Right cardiac atrium (tissue), 5 donors: ENCODE results near the gene ZNF273. TPM values are rescaled to one million over a fixed set of nuclear protein-coding genes. Genes with fewer than 3 reads are reported as not detected.
"Not testable (repeated sequence)": the region's sequence is repeated elsewhere in the genome, so short reads cannot be mapped to it uniquely, and the experiment has no call there.

Source experiments
- ATAC-seq, 2 donors: fragments of 200-7000 bp; cut with Tn5 transposase; one replicate each; pipeline versions ENCODE4 v1.8.0 to v1.9.1; 2020; ENCODE audit warnings: moderate library complexity in 2 of 2, mild to moderate bottlenecking in 1 of 2
- DNase-seq, 3 donors: peaks; one replicate each; pipeline ENCODE4 v3.0.0-alpha.2; 2020
- H3K27ac ChIP-seq: one replicate; pipeline ENCODE4 v1.5.1; 2013; ENCODE audit warnings: mild to moderate bottlenecking, low read length, control low read depth, moderate library complexity
- H3K27me3 ChIP-seq: one replicate; pipeline ENCODE4 v1.6.1; 2013; ENCODE audit not compliant: control insufficient read depth, insufficient read depth
- H3K4me1 ChIP-seq: one replicate; pipeline ENCODE4 v1.6.1; 2013; ENCODE audit warnings: low read length; ENCODE audit not compliant: control insufficient read depth, insufficient read depth
- H3K4me3 ChIP-seq: one replicate; pipeline ENCODE4 v1.5.1; 2013; ENCODE audit warnings: low read length, control low read depth
- H3K9me3 ChIP-seq: one replicate; pipeline ENCODE4 v1.6.1; 2013; ENCODE audit warnings: low read length; ENCODE audit not compliant: control insufficient read depth
- WGBS: extraction: QIAGEN DNeasy Blood & Tissue Kit; methylation state at CpG from one replicate; pipeline ENCODE4 v1.1.7; 2013; 5-methylcytosine and 5-hydroxymethylcytosine counted together
- intact Hi-C, 4 donors: fragments of 100-400 bp; cut with DNase I; formaldehyde crosslinking; loops; one replicate each; pipeline versions ENCODE4 v1.11.0 to v1.14.0; 2022 to 2023
- polyA plus RNA-seq: library from polyadenylated mRNA; stranded (reverse); fragments of 200-250 nt; gene quantifications from one replicate; pipeline ENCODE4 v1.2.3, GENCODE V29; 2013
- total RNA-seq, 4 donors: library from RNA; stranded (reverse); fragmentation: NEBNext Ultra II Directional; extraction: Animal tissue kit (Norgen Biotek cat#: 25700); gene quantifications; one replicate each; pipeline ENCODE4 v1.2.1, GENCODE V29; 2021
- donor health status: healthy with polysubstance abuse.
- donor health status: DM: no; HTN: yes; CAD: no.
- donor health status: DM: no; HTN: no; CAD: no.
- donor health status: DM: no; HTN: yes; CAD: no; lungs with severe emphysema.
- donor health status: DM: yes; HTN: yes; CAD: no.

ZNF273 gene
- total and polyA plus RNA-seq, 5 donors = 2.6 to 3.9 (median 3.1) TPM

DNA sequence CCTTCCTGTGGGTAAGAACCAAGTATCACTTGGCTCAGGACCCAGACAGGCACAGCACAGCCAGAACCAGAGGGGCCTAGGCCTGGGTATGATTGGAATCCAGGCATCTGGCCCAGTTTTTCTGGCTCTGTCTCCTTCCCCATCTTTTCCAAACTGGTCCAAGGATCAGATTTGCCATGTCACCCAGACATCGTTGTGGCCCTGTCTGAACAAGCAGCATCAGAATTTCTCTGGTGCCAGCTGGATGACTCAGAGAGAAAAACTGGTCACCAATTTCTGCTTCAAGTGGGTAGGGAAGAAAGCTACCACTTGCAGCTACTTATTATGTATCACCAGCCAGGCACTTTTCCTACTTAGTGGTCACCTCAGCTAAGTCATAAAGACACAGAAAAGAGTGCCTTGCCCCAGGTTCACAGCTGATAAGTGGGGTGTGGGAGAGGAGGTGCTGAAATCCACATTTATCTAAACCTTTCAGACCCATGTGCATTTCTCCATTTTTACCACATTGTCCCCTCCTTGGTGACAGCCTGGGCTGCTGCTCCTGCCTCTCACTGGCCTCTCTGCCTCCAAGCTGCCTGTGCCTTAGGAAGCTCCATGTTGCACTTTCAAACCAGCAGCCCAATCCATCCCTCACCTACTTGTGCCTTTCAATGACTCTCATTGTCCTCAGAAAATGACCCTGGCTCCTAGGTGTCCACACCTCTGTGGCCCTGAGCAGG lies 11.6 kb upstream of the ZNF273 start:
- H3K27ac ChIP-seq, ATAC-seq, H3K4me1 ChIP-seq, DNase-seq, H3K27me3 ChIP-seq, H3K4me3 ChIP-seq, H3K9me3 ChIP-seq, intact Hi-C loops: not testable (repeated sequence)
- WGBS = 29% methylated on average over 1 of the region's 1 CpG

DNA sequence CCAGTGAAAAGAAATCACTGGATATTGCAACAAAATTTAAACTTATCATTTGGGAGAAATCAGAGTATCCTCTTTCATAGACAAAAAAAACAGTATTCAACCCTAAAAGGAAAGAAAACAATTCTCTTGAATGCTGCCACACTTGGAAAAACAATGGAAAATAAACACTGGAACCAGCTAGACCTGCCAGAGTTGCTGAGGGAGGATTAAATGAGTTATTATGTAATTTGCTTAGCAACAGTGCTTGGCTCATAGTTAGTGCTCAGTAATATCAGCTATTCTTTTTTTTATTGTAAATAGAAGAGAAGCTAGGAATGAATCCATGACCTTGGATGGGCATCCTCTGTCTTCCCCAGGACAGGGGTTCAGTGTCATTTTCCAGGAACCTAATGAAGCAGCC lies 11.0 kb upstream of the ZNF273 start:
- H3K4me1 ChIP-seq = peaks cover 4% of the 10 kb centered on the region
- H3K9me3 ChIP-seq = no peaks in the 10 kb centered on the region
- DNase-seq (no peak), ATAC-seq (no peak)
- no peaks in the 10 kb centered on the region for H3K27me3 ChIP-seq
- H3K27ac ChIP-seq = no peak overlapping the region
- intact Hi-C loops = no loop called here
- no peak overlapping the region for H3K4me3 ChIP-seq

DNA sequence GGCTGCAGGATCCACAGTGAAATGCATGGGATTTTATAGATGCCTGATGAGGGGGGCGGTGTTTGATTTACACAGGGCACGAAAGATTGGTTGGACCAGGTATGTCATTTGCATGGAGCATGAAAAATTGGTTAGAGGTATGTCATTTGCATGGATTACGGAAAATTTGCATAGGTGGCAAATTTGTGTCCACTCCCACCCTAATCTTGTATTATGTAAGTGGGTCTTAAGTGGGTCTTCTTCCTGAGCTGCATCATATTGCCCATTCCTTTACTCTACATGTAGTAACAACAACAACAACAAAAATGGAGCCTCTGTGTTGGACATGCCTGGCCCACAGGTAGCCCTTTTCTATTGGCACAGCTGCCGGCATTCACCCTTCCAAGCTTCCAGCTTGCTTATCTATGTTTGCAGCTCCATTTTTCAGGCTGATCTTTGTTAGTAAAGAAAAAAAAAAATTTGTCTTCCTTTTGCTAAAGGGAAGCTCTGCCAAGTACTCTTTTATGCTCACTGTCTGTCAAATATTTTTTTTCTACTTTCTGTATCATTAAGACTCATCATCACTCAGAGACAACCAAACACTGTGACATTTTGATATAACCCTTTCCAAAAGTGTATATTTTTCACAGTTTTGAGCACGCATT lies 10.3 kb upstream of the ZNF273 start:
- H3K27ac ChIP-seq = no peak overlapping the region
- peaks cover 4% of the 10 kb centered on the region for H3K4me1 ChIP-seq
- no peak overlapping the region for H3K4me3 ChIP-seq
- no peaks in the 10 kb centered on the region for H3K27me3 ChIP-seq
- H3K9me3 ChIP-seq = no peaks in the 10 kb centered on the region
- WGBS = 86% methylated on average over 5 of the region's 5 CpGs
- intact Hi-C loops = no loop called here
- no peak for ATAC-seq
- no peak for DNase-seq

DNA sequence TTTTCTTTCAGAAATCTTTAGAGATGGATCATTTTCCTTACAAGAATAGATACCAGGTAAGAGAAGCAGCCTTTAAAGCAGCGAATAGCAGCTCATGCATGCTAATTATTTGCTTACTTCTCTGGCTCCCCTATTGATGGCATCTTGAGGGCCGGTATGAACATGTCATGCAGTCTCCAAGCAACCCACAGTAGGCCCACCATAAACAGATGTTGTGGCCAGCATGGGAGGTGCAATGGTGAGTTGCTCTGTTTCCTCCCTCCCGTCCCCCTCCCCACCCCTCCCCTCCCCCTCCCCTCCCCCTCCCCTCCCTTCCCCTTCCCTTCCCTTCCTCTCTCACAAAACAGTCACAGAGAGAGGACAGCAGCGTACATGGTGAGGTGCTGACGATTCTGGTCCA lies 9.7 kb upstream of the ZNF273 start:
- ATAC-seq (no peak), DNase-seq (no peak)
- 60% methylated on average over 5 of the region's 5 CpGs for WGBS
- H3K4me1 ChIP-seq = peaks cover 4% of the 10 kb centered on the region
- no peak overlapping the region for H3K4me3 ChIP-seq
- intact Hi-C loops = no loop called here
- H3K27ac ChIP-seq = no peak overlapping the region
- H3K27me3 ChIP-seq = no peaks in the 10 kb centered on the region
- no peaks in the 10 kb centered on the region for H3K9me3 ChIP-seq

DNA sequence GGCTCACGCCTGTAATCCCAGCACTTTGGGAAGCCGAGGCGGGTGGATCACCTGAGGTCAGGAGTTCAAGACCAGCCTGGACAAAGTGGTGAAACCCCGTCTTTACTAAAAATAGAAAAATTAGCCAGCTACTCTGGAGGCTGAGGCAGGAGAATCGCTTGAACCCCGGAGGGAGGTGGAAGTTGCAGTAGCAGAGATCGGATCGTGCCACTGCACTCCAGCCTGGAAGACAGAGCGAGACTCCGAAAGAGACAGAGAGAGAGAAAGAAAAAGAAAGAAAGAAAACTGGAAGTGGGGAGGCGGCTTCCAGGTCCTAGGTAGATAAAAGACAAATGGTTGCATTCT lies 640 bp upstream of the ZNF273 start:
- 58% methylated on average over 11 of the region's 11 CpGs for WGBS
- intact Hi-C loops, H3K27ac ChIP-seq, H3K27me3 ChIP-seq, DNase-seq, H3K4me1 ChIP-seq, H3K9me3 ChIP-seq, ATAC-seq: not testable (repeated sequence)
- H3K4me3 ChIP-seq = peak overlapping the region; percentile 93

DNA sequence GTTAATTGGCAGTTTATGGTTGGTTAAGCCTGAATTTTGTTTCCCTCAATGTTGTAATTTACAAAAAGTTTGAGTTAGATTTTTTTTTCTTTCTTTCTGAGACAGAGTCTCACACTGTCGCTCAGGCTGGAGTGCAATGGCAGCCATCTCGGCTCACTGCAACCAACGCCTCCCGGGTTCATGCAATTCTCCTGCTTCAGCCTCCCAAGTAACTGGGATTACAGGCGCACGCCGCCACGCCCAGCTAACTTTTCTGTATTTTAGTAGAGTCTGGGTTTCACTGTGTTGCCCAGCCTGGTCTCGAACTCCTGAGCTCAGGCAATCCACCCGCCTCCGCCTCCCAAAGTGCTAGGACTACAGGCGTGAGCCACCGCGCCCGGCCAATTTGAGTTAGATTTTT lies 935 bp downstream of the ZNF273 start:
- 93% methylated on average over 15 of the region's 15 CpGs for WGBS
- H3K4me3 ChIP-seq = peak overlapping the region; percentile 93
- DNase-seq (no peak), ATAC-seq (no peak)
- H3K27ac ChIP-seq = no peak overlapping the region
- H3K27me3 ChIP-seq = no peaks in the 10 kb centered on the region
- H3K9me3 ChIP-seq = no peaks in the 10 kb centered on the region
- intact Hi-C loops = no loop called here
- H3K4me1 ChIP-seq = no peaks in the 10 kb centered on the region

DNA sequence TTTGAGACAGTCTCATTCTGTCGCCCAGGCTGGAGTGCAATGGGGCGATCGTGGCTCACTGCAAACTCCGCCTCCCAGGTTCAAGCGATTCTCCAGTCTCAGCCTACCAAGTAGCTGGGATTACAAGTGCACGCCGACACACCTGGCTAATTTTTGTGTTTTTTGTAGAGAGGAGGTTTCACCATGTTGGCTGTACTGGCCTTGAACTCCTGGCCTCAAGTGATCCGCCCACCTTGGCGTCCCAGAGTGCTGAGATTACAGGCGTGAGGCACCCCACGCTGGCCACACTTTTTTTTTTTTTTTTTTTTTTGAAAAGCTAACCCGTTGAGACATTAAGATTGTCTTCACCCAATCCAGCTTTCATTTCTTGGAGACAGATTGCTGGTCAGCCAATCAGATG lies 2.1 kb downstream of the ZNF273 start:
- DNase-seq (no peak), ATAC-seq (no peak)
- intact Hi-C loops = no loop called here
- WGBS = 83% methylated on average over 12 of the region's 12 CpGs
- Histone ChIP-seq H3K9me3 (no peaks in the 10 kb centered on the region), H3K27me3 (no peaks in the 10 kb centered on the region), H3K4me1 (no peaks in the 10 kb centered on the region), H3K27ac (no peak overlapping the region), H3K4me3 (no peak overlapping the region)

DNA sequence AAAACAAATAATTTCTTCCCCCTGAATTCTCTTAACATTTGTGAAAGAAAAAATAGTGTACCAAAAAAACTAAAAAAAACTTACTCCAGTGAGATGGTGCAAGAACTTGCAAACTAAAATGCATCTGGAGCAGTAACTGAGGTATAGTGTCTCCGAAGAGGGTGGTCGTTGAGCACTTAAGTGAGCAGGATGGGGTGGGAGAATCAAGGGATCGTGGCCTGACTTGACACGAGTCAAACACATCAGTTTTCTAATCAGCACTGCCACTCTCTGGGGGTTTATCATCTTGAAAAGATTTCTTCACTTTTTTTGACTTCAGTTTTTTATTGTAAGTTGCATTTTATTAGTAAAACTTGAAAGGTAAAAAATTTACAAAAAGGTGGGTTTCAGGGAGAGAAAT lies 2.5 kb downstream of the ZNF273 start:
- WGBS = 69% methylated on average over 4 of the region's 4 CpGs
- Histone ChIP-seq H3K27me3 (no peaks in the 10 kb centered on the region), H3K27ac (no peak overlapping the region), H3K4me3 (no peak overlapping the region), H3K4me1 (no peaks in the 10 kb centered on the region), H3K9me3 (no peaks in the 10 kb centered on the region)
- DNase-seq = no peak
- no peak for ATAC-seq
- intact Hi-C loops = no loop called here

DNA sequence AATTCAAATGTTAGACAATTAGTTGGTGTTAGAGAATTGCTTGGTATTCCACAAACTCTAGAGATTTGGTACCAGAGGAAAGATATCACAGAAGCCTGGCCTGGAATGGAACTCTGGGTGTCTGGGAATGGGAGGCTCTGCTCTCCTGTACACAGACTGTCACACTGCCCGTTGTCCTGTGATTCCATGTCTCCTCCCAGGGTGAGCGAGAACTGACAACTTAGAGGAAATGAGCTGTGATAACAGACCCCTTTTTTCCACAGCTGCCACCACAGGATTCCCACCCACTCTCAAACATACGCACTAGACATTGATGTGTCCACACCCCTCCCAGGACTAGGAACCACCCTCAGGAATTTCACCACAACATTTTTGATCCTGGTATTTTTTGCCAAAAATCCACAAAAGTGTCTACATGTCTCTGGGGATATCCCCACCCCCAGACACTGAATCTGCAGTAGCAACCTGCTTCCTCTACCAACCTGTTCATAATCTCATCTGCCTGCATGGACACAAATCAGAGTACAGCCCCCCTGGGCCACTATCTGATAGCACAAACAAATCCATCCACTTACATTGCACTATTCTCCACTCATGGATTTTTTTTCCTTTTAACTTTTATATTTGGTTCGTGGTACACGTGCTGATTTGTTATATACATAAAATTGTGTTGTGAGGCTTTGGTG lies 4.7 kb downstream of the ZNF273 start:
- H3K27ac ChIP-seq = no peak overlapping the region
- ATAC-seq = peak; percentile 46 to 89
- 28% methylated on average over 5 of the region's 5 CpGs for WGBS

DNA sequence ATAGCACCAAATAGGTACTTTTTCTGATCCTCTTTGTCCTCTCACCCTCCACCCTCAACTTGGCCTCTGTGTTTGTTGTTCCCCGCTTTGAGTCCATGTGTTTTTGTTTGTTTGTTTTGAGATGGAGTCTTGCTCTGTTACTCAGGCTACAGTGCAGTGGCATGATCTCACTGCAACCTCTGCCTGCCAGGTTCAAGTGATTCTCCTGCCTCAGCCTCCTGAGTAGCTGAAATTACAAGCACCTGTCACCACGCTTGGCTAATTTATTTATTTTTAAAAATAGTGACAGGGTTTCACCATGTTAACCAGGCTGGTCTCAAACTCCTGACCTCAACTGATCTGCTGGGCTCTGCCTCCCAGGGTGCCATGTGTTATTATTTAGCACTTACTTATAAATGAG lies 5.3 kb downstream of the ZNF273 start:
- H3K27ac ChIP-seq = no peak overlapping the region
- intact Hi-C loops = no loop called here
- H3K4me1 ChIP-seq = no peaks in the 10 kb centered on the region
- WGBS = 82% methylated on average over 2 of the region's 2 CpGs
- ATAC-seq = no peak
- H3K27me3 ChIP-seq = no peaks in the 10 kb centered on the region
- no peak for DNase-seq
- no peaks in the 10 kb centered on the region for H3K9me3 ChIP-seq
- no peak overlapping the region for H3K4me3 ChIP-seq

More for the DNA sequence above, 4.7 kb downstream of the ZNF273 start:
- no peak for DNase-seq
- Histone ChIP-seq H3K4me1 (no peaks in the 10 kb centered on the region), H3K27me3 (no peaks in the 10 kb centered on the region), H3K9me3 (no peaks in the 10 kb centered on the region), H3K4me3 (no peak overlapping the region)
- intact Hi-C loops = no loop called here

DNA sequence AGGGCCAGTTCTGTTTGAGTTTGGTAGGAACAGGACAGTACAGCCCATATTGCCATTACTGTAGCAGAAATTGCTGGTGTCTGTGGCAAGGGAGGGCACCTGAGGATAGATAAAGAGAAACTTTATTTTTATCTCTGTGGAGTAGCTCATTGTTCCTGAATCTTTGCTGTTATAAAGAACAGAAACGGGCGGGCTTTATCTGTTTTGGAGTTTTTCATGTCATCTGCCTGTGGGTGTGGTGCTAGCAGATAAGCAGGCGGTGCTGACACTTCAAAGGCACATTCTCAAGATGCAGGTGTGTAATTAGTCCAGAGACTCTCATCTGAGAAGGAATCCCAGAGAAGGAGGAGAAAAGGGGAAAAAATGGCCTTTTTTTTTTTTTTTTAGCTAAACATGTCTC lies 11.5 kb downstream of the ZNF273 start:
- WGBS = 59% methylated on average over 3 of the region's 3 CpGs
- H3K27ac ChIP-seq = no peak overlapping the region
- DNase-seq = no peak
- H3K9me3 ChIP-seq = no peaks in the 10 kb centered on the region
- no peaks in the 10 kb centered on the region for H3K4me1 ChIP-seq
- intact Hi-C loops = no loop called here
- no peak for ATAC-seq
- no peak overlapping the region for H3K4me3 ChIP-seq
- no peaks in the 10 kb centered on the region for H3K27me3 ChIP-seq
